Smooth muscle cell (in vitro differentiated cells): ENCODE data around the gene HIC1. TPM values are rescaled to one million over a fixed set of nuclear protein-coding genes. Genes with fewer than 3 reads are reported as not detected.

Source experiments
- DNase-seq: peaks from one replicate; lab custom pipeline; 2025; ENCODE audit not compliant: unreplicated experiment; lab: John Stamatoyannopoulos, UW
- H2AFZ ChIP-seq: fragments of 200-600 bp; sonication (generic); 2 replicates; pipeline ENCODE4 v1.6.0; 2016; ENCODE audit warnings: antibody characterized with exemption, low read depth, mild to moderate bottlenecking
- H3F3A ChIP-seq: fragments of 200-600 bp; sonication (generic); 2 replicates; pipeline ENCODE4 v1.6.0; 2017; ENCODE audit warnings: antibody characterized with exemption, low read depth
- H3K27ac ChIP-seq: fragments of 200-600 bp; sonication (generic); 2 replicates; pipeline ENCODE4 v1.5.1; 2016; ENCODE audit warnings: low read depth, mild to moderate bottlenecking
- H3K27me3 ChIP-seq: fragments of 200-600 bp; sonication (generic); 2 replicates; pipeline ENCODE4 v1.6.1; 2016; ENCODE audit warnings: low read depth, mild to moderate bottlenecking
- H3K36me3 ChIP-seq: fragments of 200-600 bp; sonication (generic); 2 replicates; pipeline ENCODE4 v1.5.1; 2016; ENCODE audit warnings: low read depth
- H3K4me1 ChIP-seq: fragments of 200-600 bp; sonication (generic); 2 replicates; pipeline ENCODE4 v1.5.1; 2016; ENCODE audit warnings: low read depth
- H3K4me2 ChIP-seq: fragments of 200-600 bp; sonication (generic); 2 replicates; pipeline ENCODE4 v1.6.0; 2016; ENCODE audit warnings: mild to moderate bottlenecking
- H3K4me3 ChIP-seq: fragments of 200-600 bp; sonication (generic); 2 replicates; pipeline ENCODE4 v1.5.1; 2016; ENCODE audit warnings: mild to moderate bottlenecking
- H3K79me2 ChIP-seq: fragments of 200-600 bp; sonication (generic); 2 replicates; pipeline ENCODE4 v1.6.0; 2016; ENCODE audit warnings: low read depth, mild to moderate bottlenecking
- H3K9ac ChIP-seq: fragments of 200-600 bp; sonication (generic); 2 replicates; pipeline ENCODE4 v1.6.0; 2016; ENCODE audit warnings: low read depth
- H3K9me3 ChIP-seq: fragments of 200-600 bp; sonication (generic); replicated peaks from 2 replicates; pipeline ENCODE4 v1.5.1; 2016; ENCODE audit warnings: low read depth
- H4K20me1 ChIP-seq: fragments of 200-600 bp; sonication (generic); 2 replicates; pipeline ENCODE4 v1.6.0; 2016; ENCODE audit warnings: low read depth
- CTCF ChIP-seq: fragments of 200-600 bp; sonication (generic); IDR thresholded peaks from 2 replicates; pipeline ENCODE4 v1.5.1; 2017; ENCODE audit warnings: borderline replicate concordance, mild to moderate bottlenecking, antibody characterized with exemption; ENCODE audit not compliant: insufficient read depth, poor library complexity, severe bottlenecking
- WGBS: methylation state at CpG from one replicate; pipeline ENCODE4 v1.1.7; 2016; ENCODE audit warnings: low lambda C conversion rate; 5-methylcytosine and 5-hydroxymethylcytosine counted together
- polyA plus RNA-seq: library from polyadenylated mRNA; unstranded; fragments of >200 nt; fragmentation: Nextera tagmentation; extraction: Ambion mirVana; gene quantifications from 2 replicates; pipeline ENCODE4 v1.2.1, GENCODE V29; 2016
- total RNA-seq: library from RNA; depleted of rRNA; stranded (reverse); fragments of >200 nt; gene quantifications from 2 replicates; pipeline ENCODE4 v1.2.3, GENCODE V29; 2014

HIC1 gene
- total and polyA plus RNA-seq, 2 experiments from 2014 or later, result 2.9 to 5.2 TPM

DNA sequence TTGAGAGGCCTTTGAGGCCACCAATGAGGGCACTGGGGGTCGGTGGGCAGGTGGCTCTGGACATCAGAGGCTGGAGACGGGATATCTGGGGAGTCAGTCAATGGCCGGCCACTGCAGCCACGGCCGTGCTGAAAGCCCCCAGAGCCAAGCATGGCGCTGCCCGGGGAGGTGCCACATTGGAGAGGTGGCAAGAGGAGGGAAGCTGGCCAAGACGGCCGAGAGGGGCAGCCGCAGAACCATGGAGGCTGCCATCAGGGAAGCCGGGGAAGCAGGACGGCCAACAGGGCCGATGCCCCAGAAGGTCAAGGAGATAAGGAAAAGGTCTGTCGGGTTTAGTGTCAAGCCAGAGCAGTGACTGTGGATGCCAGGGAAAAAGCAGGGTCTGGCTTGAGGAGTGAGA is 39.6 kb upstream of the HIC1 start:
- TF ChIP-seq CTCF, result no peak
- Histone ChIP-seq H2AFZ (no peak overlapping the region), H3K79me2 (no peaks in the 10 kb centered on the region), H3K27ac (no peak overlapping the region), H3K4me3 (no peak overlapping the region), H3K9me3 (no peaks in the 10 kb centered on the region), H3K27me3 (peaks cover 25% of the 10 kb centered on the region), H3F3A (no peaks in the 10 kb centered on the region), H3K9ac (no peak overlapping the region), H3K36me3 (no peaks in the 10 kb centered on the region), H4K20me1 (no peaks in the 10 kb centered on the region), H3K4me1 (no peaks in the 10 kb centered on the region), H3K4me2 (no peak overlapping the region)
- 95% methylated on average over 14 of the region's 14 CpGs for WGBS
- no peak for DNase-seq

DNA sequence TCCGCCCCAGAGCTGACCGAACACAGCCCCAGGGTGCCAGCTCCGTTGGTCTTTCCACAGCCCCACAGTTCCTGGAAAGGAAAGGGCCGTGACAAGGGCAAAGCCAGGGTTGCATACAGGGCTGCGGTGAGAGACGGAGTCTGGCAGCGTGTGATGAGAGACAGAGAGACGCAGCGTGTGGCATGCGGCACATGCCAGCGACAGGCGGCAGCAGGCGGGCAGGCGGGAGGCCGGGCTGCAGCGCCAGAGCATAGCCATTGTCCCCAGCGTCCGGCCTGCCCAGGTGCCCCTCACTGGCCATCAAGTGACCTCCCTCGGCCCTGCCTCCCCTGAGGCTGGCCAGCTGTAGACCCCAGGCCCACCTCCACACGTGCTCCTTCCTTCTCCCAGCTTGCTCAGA is 38.4 kb upstream of the HIC1 start:
- H3K36me3 ChIP-seq, result no peaks in the 10 kb centered on the region
- no peak for TF ChIP-seq CTCF
- no peak overlapping the region for H3K9ac ChIP-seq
- no peak for DNase-seq
- H3K79me2 ChIP-seq, result no peaks in the 10 kb centered on the region
- no peak overlapping the region for H3K4me2 ChIP-seq
- no peaks in the 10 kb centered on the region for H3K9me3 ChIP-seq
- H3K4me3 ChIP-seq, result no peak overlapping the region
- 95% methylated on average over 20 of the region's 20 CpGs for WGBS
- H3K4me1 ChIP-seq, result no peaks in the 10 kb centered on the region
- peaks cover 35% of the 10 kb centered on the region for H3K27me3 ChIP-seq
- no peaks in the 10 kb centered on the region for H4K20me1 ChIP-seq
- no peak overlapping the region for H3K27ac ChIP-seq
- no peak overlapping the region for H2AFZ ChIP-seq
- H3F3A ChIP-seq, result no peaks in the 10 kb centered on the region

GRCh38 chr17:2017274-2017941 is 37.5 kb upstream of the HIC1 start:
- no peaks in the 10 kb centered on the region for H3K36me3 ChIP-seq
- no peaks in the 10 kb centered on the region for H3K9me3 ChIP-seq
- no peaks in the 10 kb centered on the region for H4K20me1 ChIP-seq
- DNase-seq, result no peak
- H3K27ac ChIP-seq, result no peak overlapping the region
- H3K9ac ChIP-seq, result no peak overlapping the region
- H3K4me2 ChIP-seq, result no peak overlapping the region
- no peak for TF ChIP-seq CTCF
- H3K4me3 ChIP-seq, result no peak overlapping the region
- no peaks in the 10 kb centered on the region for H3K4me1 ChIP-seq
- H3F3A ChIP-seq, result no peaks in the 10 kb centered on the region
- 90% methylated on average over 19 of the region's 19 CpGs for WGBS
- peaks cover 41% of the 10 kb centered on the region for H3K27me3 ChIP-seq
- no peak overlapping the region for H2AFZ ChIP-seq
- no peaks in the 10 kb centered on the region for H3K79me2 ChIP-seq
